Activated CD8-positive, alpha-beta memory T cell treated with anti-CD3 and anti-CD28 coated beads for 4 hours (primary cell): ENCODE data around the gene MLYCD.

Experiments
- DNase-seq, 2 donors: peaks; one replicate each; pipeline ENCODE4 v3.0.0-alpha.2; 2020; ENCODE audit warnings: low read depth in 2 of 2

The MLYCD gene

DNA sequence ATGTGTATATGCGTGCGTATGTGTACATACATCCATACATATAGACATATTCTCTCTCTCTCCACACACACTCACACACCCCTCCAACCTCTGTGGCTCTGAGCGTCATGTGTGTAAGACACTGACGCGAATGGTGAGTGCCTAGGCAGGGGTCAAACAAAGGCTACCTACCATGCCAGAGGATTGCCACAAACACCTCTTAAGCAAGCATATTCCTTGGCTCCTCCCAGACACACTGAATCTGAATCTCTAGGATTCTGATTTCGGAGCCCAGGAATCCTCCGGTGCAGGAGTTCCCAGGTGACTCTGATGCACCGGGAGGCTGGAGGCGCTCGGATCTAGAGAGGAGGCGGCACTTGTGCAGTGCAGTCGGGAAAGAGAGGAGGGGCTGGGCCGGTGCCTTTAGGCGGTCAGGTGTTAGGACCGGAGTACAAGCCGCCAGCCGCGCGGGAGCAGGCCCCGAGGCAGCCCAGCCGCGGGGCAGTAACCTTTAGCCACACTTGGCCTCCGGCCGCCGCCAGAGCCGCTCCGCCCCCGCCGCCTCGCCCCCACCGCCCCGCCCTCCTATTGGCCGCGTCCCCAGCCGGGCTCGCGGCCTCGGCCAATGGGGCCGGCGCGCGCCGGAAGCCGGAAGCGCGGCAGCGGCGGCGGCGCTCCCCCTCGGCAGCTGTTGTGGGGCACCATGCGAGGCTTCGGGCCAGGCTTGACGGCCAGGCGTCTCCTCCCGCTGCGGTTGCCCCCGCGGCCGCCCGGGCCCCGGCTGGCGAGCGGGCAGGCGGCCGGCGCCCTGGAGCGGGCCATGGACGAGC, at the start of gene MLYCD:
Gene MLYCD (plus strand): TSS at position 653 of the 809 bp plus-strand sequence. CDS start 30 bp downstream, at position 683.
- peak; percentile 31 to 38 for DNase-seq

DNA sequence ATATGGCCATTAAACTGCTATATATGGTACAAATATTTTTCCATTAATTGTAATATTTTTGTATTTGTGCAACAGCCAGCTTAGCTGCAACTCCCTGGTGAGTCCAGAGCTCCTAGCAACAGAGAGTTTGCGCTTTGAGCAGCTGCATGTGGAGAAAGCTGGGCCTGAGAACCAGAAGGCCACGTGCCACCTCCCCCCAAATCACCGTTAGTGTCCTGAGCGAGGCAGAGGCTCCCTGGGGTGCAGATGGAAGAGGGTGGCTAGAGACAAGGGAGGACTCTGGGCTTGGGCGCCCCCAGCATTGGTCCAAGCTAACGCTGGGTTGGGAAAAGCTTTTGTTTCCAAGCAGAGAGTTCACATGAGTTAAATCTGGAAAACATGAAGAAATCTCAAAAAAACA, 49.5 kb upstream of the MLYCD start:
- no peak for DNase-seq

DNA sequence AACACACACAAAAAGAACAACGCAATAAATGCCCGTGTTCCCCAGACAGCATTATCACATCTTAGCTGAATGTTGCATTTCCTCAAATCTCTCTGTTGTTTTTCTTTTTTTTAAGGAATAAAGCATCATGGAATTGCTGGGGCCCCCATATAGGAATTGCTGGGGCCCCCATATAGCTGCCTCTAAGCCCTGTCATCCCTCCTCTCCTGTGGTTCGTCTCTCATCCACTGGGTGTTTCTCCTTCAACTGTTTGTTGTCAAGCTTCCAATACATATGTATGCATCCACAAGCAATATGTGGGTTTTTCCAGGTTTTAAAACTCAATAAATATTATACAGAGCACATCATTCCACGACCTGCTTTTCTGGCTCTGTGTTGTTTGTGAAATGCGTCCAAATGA, 48.0 kb upstream of the MLYCD start:
- DNase-seq, result no peak

- DNase-seq, result no peak
These were observed 47.4 kb upstream of the MLYCD start for GRCh38 chr16:83851473-83851872.

- DNase-seq, result no peak
These were observed 46.1 kb upstream of the MLYCD start for GRCh38 chr16:83852774-83853173.

GRCh38 chr16:83853834-83854233, 45.1 kb upstream of the MLYCD start:
- no peak for DNase-seq

DNA sequence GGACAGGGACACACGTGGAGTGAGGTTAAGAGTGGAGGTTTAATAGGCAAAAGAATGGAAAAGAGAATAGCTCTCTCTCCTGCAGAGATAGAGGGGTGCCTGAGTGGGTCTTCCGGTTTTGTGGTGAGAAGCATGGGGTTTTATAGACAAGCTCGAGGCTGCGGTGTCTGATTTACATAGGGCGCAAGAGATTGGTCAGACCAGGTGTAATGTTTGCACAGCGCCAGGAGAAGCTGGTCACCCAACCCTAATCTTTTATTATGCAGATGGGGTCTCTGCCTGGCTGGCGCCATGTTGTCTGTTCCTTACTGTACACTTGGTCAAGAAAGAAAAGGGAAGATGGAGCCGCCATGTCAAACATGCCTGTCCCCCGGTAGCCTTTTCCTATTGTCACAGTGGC, 44.5 kb upstream of the MLYCD start:
- no peak for DNase-seq

DNA sequence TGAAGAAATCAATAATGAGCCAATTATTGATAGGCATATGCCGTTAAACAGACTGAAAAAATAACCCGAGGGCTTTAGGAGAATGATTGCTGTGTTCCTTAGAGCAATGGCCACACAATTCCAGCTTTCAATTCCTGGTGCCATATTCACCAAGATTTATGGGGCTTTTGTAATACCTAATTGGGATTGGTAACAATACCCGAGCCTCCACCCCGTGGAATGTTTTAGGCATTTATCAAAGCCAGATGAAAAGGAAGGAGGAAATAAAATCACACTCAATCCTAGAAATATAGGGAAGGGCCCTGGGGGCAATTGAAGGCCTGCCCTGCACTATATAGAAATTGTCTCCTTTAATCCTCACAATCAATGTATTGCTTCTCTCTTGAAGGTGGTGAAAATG, 42.1 kb upstream of the MLYCD start:
- DNase-seq, result no peak

DNA sequence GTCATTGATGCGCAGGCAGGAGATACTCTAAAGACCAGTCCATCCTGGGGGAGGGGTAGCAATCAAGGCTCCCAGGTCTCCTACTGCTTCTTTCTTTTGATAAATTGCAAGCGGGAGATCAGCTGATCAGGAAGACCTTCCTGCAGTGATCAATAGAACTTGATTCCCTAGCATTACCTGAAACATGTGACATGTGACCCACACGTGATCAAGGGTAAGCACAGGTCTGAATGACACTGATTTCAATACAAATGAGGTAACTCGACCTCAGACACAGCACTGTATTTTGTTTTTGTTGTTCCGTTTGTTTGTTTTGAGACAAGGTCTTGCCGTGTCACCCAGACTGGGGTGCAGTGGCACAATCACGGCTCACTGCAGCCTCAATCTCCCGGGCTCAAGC, 39.6 kb upstream of the MLYCD start:
- no peak for DNase-seq

GRCh38 chr16:83862661-83863060, 36.3 kb upstream of the MLYCD start:
- no peak for DNase-seq

GRCh38 chr16:83863682-83864081, 35.2 kb upstream of the MLYCD start:
- no peak for DNase-seq

GRCh38 chr16:83870830-83871229, 28.1 kb upstream of the MLYCD start:
- no peak for DNase-seq

- no peak for DNase-seq
These were observed 20.1 kb upstream of the MLYCD start for GRCh38 chr16:83878838-83879237.

DNA sequence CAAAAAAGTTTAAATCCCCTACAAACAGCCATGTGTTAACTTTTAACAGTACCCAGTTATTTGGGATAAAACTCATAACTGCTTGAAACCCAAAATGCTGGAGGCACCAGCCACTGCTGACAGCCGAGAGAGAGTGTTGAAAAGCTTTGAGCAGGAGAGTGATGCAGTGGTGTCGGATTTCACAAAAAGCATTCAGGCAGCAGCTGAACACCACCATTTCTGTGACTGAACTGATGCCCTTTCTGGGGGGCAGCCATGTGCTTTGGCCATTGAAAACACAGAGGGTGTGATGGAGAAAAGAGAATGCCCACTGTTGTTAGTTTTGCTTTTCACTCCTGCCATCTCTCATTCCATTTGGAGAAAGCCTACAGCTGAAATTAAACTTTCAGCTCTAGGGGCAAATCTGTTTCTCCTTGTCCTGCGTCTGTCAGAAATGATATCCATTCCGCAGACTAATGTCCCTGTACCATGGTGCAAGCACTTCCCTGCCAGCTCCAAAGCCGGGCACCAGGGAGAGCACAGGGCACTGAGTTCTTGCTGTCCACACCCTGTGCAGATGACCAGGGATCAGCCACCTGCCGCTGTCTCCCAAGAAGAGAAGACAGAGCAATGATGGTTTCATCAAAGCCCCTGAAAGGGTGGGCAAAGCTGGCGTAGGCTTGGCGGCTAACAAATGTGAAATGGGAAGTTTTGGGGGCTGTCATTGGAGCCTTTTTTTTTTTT, 16.6 kb upstream of the MLYCD start:
- no peak for DNase-seq

DNA sequence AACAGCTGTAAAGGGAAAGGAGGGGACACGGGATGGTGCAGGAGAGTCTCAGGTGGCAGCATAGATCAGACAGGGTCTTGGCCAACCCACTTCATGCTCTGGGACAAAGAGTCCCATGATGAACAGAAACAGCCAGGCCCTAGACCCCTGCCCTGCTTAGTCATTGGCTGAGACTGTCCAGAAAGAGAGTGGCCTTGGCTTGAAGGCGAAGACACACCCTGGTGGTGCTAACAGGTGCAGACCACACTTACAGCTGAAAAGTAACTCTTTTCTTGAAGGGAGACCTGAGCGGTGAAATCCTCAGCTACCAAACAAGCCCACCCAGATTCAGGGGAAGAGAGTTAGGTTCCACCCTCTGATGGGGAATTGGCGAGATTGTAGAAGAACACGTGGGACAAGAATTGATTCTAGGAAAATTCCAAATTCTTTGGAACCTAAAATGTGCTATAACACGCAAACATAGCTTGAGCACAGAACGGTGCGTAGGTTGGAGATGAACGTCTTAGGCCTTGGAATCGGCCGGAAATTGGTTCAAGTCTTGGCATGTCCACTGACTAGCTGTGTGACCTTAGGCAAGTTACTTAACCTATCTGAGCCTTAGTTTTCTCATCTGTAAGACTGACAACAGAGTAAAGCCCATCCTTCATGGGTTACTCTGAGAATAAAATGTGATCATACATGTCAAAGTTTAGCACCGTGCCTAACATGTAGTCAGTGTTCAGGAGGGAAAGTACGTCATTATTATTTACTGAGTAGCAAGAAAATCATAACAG, 12.5 kb upstream of the MLYCD start:
- no peak for DNase-seq

DNA sequence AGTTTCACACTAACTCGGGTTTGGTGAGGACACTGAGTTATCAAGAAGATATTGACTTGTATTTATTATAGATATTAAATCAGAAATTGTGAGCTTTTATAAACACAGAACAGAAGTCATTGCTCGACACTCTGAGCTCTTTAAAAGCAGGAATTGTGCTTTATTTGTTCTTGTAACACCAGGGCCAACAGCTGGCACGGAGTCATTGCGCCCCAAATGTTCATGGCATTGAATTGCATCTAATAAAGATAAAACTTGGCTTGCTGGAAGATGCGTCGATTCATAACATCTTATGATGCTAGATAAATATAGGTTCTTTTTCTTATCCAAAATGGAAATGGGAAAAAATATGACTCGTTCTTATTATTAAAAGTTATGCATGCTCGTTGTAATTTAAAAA, 11.8 kb upstream of the MLYCD start:
- DNase-seq, result no peak

DNA sequence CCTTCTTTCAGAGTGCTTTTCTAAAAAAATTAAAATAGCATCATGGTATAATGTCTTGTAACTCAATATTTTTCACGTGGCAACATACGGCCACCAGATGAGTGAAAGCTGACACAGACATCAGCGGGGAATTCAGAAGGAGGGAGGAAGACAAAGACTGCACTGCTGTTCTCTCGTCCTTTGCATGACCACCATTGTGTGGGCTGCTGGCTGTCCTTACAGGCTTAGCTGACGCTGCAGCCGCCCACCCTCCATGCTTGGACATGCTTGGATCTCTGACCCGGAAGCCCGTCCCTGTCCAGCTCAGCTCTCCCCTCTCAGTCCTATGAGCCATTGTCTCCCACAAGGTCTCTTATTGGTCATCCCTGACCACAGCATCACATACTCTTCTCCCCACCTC, 11.4 kb upstream of the MLYCD start:
- no peak for DNase-seq

DNA sequence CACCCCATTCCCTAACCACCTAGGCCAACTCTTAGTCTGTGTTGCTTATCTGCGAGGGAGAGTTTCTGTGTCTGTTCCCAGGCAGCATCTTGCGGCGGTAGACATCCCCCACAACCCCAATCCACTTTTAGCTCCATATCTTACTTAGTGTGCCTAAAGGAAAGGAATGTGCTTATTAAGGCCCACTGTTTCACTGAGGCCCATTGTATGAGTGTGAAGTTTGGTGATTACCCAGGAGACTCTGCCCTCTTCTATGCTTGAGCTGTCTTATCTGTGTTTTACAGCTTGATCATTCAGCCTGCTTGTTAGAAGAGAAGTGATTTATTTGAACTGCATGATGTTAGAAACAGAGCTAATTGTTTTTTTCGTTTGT, 10.3 kb upstream of the MLYCD start:
- no peak for DNase-seq

GRCh38 chr16:83890359-83890758, 8.6 kb upstream of the MLYCD start:
- no peak for DNase-seq

GRCh38 chr16:83891742-83892141, 7.2 kb upstream of the MLYCD start:
- no peak for DNase-seq

- no peak for DNase-seq
These were observed 3.7 kb upstream of the MLYCD start for GRCh38 chr16:83895243-83895642.

DNA sequence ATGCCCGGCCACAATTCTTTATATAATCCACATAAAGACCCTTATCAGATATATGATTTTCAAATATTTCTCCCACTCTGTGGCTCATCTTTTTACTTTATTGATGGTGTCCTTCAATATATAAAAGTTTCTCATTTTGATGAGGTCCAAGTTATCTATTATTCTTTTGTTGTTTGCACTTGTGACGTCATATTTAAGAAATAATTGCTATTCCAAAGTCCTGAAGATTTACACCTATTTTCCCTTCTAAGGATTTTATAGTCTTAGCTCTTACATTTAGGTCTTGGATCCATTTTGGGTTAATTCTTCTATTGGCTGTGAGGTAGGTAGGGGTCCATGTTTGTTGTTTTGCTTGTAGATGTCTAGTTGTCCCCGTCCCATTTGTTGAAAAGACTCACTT, 3.0 kb upstream of the MLYCD start:
- no peak for DNase-seq
